HG02840 (cell line): ENCODE data around the gene RBFOX1.

Experiments used
- ATAC-seq: cut with Tn5 transposase; IDR thresholded peaks from one replicate; pipeline ENCODE4 v1.9.1; 2021; ENCODE audit warnings: mild to moderate bottlenecking, moderate library complexity, moderate number of reproducible peaks; ENCODE audit not compliant: unreplicated experiment, low FRiP score

The RBFOX1 gene

DNA sequence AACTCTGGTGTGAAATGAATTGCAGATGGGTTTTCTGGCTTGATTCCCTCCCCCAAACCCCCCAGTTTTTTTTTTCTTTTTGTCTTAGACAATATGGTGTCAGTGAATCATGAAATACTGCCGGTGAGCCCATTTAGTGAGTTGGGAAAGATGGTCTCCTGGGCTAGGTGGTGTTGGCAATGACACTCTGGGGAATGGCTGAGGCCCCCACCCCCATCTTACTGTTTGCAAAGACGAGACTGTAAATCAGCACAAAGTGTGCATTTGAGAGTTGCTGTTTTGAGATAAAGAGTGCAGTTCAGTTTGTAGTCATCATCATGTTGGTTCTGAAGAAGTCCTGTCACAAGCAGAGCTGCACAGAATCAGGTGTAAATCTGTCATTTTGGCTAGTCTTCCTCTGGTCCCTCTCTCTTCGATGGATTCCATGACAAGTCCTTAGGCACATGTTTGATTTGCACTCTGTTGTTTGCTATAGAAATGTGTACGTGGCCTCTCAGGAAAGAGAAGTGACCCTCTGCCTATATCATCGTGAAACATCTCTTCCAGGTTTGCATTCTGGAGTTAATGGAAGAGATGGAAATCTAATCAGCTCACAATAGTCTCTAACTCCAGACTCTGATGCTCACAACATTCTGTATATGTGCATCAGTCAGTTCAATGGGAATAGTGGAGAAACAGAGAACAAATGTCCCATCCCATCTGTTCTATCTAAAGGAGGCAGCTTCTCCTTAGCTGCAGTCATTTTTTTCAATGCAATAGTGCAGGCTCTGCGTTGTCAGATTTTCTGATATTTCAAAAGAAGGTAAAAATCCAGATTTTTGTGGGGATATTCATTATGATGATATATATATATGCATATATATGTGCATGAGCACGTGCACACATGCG lies 34.6 kb downstream of the RBFOX1 start:
- ATAC-seq, result no peak

DNA sequence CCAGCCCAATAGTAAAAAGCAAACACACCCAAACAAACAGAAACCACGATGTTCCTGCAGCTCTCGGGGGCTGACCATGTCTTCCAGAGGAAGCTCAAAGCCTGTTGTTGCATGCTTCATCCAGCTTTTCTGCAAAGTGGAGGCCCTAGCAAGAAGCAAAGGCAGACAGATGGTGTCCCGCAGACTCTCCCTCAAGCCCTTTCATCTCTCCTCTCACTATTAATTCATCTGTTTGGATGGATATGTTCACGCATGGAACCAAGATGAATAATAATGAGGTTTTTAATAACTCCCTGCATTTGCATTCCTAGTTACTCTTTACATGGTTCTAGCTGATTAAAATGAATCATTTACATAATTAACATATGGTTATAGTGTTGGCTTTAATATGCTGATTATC lies 36.6 kb downstream of the RBFOX1 start:
- no peak for ATAC-seq

- ATAC-seq, result no peak
Observed at GRCh38 chr16:7372095-7372494, 39.5 kb downstream of the RBFOX1 start.

GRCh38 chr16:7373776-7374175 lies 41.1 kb downstream of the RBFOX1 start:
- no peak for ATAC-seq

DNA sequence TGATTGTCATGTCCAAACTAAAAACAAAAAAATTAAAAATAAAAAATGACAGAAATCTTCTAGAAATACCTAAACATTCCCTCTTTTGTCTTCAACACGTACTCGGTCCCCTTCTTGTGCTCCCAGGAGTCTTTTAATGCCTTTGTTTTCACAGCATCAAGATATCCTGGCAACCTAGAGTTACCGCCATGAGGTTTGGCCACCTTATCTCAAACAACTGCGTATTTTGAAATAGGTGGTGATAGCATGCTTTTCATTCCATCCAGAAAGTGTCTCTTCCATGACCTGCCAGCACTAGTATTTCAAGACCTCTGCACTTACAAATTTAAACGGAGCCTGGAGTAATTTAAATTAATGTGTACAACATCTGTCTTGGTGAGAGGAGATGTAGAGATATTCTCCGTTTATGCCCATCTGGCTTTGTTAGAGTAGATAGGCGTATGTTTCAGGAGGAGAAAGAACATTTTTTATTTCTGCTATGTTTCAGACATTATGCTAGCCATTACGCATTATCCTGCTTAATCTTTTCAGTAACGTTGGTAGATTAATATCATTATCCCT lies 42.0 kb downstream of the RBFOX1 start:
- ATAC-seq, result no peak

DNA sequence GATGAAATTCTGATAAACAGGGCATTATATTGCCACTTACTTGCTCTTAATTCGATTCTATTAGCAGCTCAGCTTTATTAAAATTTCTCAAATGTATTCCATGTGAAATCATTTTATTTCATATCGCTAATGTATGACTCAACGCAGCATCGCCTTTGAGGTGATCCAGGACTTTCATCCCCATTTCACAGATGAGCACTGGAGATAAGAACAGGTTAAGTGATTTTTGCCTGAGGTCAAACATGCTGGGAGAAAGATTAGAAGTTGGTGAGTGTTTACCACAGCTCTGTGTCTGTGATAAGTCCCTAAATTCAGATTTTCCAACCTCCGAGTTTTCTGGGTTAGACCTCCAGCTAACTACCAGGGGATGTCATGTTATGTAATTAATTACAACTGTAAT lies 43.6 kb downstream of the RBFOX1 start:
- ATAC-seq, result no peak

DNA sequence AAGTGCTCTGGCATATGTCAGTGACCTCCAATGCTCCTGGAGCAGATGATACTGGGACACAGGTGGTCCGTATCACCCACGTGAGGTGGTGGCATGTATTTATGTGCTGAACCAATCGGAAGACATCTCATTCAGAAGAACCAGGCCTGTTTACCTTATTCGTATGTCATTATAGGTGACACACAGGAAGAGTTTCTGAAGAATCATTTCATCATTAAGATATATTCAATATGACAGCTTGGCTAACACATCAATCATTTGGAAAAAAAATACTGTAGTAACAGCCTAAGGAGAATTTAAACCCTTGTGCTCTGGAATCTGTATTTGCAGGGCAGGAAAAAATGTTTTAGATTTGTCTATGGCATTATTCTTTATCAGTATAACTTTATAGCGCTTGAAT lies 44.6 kb downstream of the RBFOX1 start:
- no peak for ATAC-seq

DNA sequence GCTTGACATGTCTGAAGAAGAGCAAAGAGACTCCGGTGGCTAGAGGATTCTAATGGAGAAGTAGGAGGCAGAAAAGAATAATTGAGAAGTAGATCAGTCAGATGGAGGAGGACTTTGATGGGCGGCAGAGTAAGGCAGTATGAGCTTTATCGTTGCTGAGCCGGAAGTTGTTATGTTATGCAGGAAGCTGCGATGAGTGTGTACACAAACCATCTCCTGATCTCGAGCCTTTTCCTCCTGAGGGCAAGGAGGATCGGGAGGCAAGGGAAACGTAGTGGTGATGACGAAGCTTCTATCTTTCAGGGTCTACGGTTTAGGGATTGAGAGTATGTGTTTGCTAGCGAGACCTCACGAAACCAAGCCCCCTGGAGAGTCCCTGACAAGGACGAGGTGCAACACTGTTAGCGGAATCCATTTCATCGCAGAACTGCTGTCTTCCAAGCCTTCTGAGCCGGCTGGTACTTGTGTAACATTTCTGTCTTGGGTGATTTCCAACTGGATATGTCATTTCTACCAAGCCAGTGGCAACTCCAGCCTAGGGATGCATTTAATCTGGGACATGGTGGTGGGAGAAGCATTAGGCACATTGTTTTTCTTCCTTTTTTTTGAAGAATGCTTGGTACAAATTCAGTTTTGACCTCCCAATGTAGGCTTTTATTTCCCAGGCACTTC lies 45.5 kb downstream of the RBFOX1 start:
- no peak for ATAC-seq

GRCh38 chr16:7380441-7380840 lies 47.8 kb downstream of the RBFOX1 start:
- ATAC-seq, result no peak

DNA sequence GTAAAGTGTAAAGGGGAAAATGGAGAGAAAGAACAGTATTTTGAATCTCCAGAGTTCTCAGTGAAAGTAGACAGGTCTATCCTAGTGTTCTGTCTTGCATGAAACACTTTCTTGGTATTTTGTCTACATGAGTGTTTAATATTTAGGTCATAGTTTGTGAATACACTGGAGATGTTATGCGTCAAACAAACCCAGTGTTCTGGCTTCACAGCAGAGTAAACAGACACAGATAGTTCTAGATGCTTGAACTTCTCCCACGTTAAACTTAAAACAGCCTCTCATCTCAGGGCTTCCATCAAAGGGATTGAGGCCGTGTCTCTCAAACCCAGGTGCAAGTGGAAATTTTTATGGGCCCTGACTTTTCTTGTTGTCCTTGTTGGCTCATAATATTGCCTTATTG lies 48.3 kb downstream of the RBFOX1 start:
- no peak for ATAC-seq

GRCh38 chr16:7381671-7382070 lies 49.0 kb downstream of the RBFOX1 start:
- ATAC-seq, result no peak

- no peak for ATAC-seq
Observed at GRCh38 chr16:7382521-7382920, 49.9 kb downstream of the RBFOX1 start.

DNA sequence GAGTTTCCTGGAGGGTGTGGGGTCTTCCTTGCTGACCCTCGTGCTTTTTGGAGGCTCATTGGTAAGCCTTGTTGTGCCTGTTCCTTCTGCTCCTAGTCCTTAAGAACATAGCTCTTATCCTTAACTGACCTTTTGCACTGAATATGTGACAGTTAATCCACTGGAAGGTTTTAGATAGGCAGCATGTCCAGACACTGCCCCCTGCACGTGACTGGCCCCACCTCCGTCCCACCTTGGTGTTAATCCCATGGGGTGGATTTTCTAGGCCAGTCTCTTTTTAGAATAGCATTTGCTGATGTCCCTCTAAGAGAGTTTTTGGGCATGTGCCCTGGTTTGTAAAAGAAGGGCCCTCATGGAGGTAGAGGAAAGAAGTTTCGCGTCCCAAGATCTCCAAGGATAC lies 58.3 kb downstream of the RBFOX1 start:
- no peak for ATAC-seq

DNA sequence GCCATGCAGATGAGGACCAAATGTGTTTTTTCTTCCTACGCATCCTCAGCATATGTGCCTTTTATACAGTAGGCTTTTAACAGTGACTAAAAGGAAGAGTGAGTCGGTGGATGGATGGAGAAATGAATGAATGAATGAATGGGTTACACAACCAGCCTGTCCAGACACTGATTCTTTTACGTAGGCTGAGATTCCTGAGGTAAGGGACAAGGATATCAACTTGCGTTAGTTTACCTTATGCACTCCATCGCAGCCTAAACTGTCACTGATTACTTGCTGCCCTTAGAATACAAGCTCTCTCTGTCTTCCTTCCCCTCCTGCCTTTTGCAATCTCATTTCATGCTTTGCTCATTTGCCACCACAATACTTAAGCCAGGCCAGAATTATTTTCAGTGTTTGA lies 59.0 kb downstream of the RBFOX1 start:
- ATAC-seq, result no peak

GRCh38 chr16:7392206-7392605 lies 59.6 kb downstream of the RBFOX1 start:
- no peak for ATAC-seq

DNA sequence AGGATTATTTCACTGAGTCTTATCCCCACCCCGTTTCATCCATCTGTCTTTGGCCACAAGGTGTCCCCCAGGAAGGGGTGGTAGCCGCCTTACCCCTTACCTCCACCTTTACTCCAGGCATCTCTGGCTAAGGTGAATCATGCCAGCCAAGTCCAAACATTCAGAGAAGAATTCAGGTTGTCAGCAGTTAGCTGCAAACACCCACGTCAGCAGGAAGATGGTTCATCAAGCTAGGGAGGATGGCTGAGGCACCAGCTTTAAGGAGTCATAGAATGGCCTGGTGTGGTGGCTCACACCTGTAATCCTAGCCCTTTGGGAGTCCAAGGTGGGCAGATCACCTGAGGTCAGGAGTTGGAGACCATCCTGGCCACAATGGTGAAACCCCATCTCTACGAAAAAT lies 61.0 kb downstream of the RBFOX1 start:
- no peak for ATAC-seq

GRCh38 chr16:7394720-7395336 lies 62.2 kb downstream of the RBFOX1 start:
- ATAC-seq, result no peak

DNA sequence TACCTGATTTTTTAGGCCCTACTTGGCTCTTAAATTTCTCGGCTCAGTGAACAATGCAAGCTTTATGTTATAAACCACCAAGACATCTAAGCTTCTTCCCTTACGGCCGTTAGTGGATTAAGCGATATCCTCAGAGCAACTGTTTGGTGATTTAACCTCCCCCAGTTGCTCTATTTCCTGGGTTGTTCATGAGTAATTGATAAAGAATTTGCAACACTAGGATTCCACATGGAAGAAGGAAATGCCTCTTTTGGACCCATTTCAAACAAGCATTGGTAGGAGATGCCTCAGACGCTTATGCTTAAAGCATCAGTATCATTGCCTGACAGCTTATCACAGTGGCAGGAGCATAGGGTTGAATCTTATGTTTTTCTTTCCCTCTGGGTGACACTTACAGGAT lies 65.3 kb downstream of the RBFOX1 start:
- no peak for ATAC-seq

GRCh38 chr16:7398536-7398935 lies 65.9 kb downstream of the RBFOX1 start:
- no peak for ATAC-seq

GRCh38 chr16:7399296-7399695 lies 66.7 kb downstream of the RBFOX1 start:
- ATAC-seq, result no peak
